DMS114 treated with DMSO at 0.1 percent for 48 hours (cell line): ENCODE measurements around the gene TAX1BP1.

Experiments
- DNase-seq: peaks from one replicate; lab custom pipeline; 2025; ENCODE audit not compliant: unreplicated experiment; lab: John Stamatoyannopoulos, UW

TAX1BP1 gene

DNA sequence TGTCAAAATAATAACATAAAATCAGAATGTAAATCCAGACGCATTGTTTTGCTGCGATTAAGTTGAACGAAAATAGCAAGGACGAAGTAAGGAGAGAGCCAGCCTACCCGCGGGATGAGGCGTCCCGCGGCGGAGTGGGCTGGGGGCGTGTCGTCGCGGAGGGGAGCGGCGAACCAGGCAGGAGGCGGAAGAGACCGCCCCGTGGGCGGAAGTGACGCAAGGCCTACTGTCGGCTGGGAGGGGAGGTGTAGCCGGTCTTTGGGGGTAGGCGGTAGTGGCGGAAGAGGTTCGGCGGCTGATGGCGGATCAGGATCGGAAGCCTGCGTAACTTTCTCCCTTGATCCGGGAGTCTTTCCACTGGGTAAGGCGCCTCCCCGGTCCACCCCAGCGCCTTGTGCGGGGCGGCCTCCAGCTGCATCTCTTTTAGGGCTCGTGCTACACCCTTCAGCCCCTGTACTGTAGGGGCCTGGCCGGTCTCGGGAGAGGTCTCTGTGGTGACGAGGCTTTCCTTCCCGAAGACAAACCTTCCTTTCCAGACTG, at the start of gene TAX1BP1:
Gene TAX1BP1 (plus strand): TSS at position 254 of the 540 bp plus-strand sequence. CDS start 8,363 bp downstream, outside the sequence.
- peak; percentile 90 for DNase-seq

DNA sequence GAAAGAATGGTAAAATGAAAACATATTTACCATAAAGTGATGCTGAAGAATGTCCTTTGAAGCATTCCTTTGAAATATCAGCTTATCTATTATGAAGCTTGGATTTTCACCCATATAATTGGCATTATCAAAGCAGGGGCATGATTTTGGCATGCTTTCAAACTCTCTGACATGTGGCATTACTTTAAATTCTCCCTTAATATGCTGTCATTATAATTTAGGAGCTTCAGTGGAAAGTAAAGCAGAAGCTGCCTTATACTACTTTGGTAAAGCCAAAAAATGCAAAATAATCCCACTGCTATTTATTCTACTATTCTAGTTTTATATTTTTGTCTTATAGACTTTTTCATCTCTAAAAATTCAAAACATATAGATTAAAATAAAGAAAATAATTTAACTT, 49.3 kb upstream of the TAX1BP1 start:
- no peak for DNase-seq

DNA sequence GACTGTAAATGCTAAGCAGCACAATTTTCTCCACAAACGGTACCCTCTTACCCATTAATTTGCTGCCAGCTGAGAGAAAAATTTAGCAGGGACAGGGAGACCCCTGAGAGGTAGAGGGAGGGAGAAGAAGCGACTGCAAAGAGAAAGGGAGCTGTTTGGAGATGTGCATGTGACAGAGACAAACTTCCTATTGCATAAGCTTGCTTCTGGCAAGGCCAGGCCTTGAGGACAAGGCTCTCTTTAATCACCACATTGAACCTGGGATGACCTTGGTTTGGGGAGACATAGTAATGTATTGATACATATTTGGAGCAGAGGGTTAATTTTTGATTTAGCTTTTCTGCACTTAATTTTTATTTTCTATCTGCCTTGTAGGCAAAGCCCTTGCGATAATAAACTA, 46.2 kb upstream of the TAX1BP1 start:
- DNase-seq, result no peak

DNA sequence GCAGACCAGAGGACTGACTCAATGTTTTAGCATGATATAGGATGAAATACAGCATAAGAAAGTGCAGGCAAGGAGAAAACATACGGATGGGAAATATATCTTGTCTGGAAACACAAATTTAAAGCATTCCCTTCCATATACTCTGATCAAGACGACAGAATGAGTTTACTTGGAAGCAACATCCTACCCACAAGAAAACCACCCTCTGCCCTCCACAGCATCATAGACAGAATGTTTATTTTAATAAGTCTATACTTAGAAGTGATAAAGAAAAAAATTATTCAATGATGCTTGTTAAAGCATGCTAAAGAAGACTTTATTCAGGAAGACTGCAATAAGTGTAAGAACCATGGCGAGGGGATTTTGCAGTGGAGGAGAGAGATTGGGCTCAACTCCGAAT, 44.9 kb upstream of the TAX1BP1 start:
- DNase-seq, result no peak

DNA sequence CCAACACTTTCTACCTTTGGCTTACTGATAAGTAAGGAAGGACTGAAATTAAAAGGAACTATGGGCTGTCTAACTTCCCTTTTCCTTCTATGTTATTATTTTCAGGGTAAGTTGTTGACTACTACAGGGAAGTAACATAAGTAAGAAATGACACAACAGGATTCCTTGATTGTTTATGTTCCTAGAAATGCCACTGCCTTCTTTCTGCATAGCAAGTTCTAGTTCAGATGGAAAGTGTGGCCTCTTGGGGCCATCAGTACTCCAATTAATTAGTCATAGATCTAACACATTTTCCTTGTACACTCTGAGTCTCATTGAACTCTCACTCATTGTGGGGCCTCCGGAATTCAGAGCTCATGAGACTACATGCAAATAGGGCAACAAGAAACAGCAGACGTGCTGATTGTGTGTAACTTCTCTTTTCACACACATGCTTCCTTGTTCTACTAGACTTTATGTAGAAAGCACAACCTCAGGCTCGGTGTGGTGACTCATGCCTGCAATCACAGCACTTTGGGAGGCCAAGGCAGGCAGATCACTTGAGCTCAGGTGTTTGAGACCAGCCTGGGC, 42.0 kb upstream of the TAX1BP1 start:
- DNase-seq, result no peak

DNA sequence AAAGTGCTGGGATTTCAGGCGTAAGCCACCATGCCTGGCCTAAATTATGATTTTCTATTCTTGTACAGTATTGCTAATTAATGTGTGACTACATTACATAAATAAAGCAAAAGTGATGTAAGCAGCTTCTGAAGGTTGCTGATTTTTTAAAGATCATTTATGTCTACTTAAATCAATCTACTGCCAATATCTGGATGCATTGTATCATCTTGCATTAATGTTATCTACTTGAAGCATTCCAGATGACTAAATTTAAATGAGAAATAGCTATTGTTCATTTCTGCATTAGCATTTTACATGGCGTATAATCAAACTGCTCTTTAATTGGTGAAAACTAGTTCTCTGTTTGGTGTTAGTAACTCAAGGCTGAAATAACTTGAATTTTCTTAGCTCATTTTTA, 40.2 kb upstream of the TAX1BP1 start:
- no peak for DNase-seq

DNA sequence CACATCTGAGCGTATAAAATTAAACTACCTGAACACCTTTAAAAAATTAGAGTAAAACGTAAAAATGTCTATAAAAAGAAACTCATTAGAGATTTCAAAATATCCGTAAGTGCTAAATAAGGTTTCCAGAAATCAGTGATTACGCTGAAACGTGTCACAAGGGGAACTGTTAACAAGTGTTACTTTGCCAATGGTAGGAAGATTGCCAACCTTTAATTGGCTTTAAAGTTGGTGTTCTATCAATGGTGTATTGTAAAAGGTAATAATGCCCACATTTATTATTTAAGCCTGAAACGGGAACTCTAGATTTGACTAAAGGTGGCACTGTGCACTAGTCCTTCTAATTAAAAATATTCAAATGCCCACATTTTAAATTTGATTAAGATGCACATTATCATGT, 39.5 kb upstream of the TAX1BP1 start:
- DNase-seq, result no peak

DNA sequence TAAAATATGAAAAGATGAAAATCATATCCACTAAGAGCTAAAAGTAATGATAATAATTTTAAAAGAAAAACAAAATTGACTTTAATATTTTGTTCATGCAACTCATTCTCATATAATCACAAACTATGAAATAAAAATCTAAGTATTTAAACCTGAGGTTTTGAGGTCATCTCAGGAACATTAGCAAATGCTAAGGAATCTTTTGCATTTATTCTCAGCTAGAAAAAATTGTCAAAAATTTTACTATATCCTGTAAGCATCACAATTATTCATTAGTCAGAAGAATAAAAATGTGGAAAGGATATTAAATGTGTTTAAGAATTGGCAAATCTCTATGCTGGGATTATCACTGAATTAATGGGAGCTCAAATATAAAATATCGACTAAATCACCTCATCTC, 36.8 kb upstream of the TAX1BP1 start:
- no peak for DNase-seq

DNA sequence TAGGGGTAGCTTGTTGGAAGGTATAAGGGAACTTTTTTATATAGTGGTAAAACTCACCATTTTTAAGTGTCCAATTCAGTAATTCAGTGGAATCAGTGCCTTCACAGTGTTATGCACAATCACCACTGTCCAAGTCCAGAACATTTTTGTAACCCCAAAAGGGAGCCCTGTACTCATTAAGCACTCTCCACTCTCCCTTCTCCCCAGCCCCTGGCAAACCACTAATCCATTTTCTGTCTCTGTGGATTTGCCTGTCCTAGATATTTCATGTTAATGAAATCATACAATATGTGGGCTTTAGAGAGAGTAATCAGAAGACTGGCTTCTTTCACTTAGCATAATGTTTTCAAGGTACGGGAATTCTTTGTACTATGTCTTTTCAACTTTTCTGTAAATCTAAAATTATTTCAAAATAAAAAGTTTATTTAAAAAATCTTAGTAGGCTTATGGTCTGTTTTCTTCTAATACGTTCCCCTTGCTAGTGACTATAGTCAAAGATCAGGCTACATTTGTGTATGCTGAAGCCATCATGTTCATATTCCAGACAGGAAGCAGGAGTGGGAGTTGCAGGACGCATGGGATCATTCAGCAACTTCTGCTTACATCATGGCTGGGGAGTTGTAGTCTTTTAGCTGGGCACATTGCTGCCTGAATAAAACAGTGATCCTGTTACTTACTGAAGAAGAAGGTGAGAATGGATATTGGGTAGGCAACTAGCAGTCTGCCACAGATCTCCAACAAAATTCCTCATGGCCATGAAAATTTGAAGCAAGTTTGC, 35.4 kb upstream of the TAX1BP1 start:
- no peak for DNase-seq

DNA sequence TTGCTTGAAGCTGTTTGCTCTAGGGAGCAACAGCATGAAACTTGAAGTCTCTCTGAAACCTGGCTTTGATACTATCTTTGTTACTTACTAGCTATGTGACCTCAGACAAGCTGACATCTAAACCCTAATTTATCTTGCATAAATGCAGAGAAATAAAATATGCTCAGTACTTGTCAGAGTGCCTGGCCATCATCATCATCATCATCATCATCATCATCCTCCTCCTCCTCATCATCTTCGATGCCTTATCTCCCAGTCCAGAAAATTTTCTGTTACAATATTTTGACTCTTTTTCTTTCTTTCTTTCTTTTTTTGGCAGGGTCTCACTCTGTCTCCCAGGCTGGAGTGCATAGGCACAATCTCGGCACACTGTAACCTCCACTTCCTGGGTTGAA, 34.8 kb upstream of the TAX1BP1 start:
- DNase-seq, result no peak

DNA sequence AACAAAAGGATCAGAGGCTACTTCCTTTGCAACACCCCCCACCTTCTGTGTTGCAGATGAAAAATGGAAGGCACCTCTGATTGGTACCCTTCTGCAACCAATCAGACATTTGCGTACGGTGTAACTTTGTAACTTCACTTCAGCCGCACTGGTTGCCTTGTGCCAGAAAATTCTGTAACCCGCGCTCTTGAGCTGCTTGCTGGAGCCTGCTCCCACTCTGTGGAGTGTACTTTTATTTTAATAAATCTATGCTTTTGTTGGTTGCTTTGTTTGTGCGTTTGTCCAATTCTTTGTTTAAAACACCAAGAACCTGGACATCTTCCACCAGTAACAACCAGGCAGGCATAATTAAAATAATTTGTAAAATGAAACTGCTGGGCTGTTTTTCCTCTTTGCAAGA, 31.5 kb upstream of the TAX1BP1 start:
- no peak for DNase-seq

DNA sequence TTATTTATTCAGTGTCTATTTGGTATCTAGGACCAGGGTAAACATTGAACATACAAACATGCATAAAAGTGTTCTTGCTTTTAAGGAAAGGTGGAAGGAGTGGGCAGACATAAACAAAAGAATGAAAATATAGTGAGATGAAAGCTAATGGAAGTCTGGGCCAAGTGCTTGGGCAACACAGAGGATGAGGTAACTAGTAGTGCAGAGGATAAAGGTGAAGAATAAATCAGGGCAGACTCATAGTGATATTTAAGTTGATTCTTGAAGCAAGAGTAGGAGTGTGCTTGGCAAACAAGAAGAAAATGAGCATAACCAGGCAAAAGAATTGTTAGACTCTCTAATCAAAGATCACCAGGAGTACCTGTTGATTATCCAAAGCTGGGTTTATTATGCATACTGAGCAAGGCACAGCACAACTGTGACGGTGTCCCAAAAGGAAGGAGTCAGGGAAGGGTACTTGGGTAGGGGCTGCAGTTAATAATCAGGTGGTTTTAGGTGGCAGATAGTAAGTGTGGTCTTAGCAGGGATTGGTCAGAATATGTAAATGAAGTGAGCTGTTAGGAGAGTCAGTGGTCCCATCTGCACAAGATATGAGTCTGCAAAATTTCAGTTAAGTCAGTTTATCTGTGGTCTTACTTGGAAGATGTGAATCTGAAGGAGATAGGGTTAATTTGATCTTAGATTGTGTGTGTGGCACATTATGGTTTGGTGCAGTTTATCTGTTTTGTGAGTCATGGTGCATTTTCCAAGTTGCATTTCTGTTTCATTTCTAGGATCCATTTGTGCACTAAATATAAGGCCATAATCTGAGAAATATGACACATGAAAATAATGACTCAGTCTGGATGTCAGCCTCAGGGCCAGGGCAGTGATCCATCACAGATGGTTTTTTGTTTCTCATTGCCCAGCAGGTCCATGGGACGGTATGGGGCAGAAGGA, 30.6 kb upstream of the TAX1BP1 start:
- DNase-seq, result no peak

DNA sequence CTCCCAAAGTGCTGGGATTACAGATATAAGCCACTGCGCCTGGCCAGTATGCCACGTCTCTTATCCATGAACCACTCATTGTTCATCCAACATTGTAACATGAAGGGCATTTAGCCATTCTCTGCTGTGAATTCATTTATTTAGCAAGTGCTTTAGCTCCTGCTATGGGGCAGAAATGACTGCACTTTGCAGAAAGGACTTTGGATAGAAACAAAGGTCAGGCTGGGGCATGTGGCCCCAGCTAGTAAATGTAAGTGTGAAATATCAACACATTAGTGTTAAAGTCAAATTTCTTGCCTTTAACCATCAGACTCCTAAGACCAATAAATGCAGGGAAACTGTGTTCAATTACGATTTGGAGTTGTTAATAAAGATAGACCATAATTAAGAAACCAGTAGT, 27.7 kb upstream of the TAX1BP1 start:
- DNase-seq, result no peak

DNA sequence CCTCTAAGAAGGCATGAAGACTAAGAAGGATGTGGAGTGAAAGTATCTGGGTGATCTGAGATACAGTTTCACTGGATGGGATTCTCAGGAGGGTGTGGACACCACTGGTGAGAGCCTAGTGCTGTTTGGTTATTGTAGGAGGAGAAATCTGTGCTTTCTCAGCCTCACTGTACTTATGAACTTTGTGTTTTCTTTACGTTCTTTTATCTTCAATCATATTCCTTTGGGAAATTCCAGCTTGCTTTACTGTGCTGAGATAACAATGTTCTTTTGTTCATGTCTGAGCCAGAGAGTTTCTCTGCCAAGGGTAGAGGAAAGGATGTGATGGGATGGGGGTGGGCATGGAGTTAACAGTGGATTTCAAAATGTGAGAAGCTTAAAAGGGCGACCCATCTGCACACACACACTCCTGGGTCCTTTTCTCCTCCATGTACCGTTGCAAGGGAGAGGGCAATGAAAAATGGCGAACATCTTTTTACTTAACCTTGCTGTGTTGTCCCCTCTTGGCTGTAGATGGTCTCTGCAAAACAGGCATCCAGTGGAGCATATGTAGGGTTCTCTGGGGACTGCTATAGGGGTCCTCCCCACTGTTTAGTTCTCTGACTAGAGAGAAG, 25.0 kb upstream of the TAX1BP1 start:
- DNase-seq, result no peak

DNA sequence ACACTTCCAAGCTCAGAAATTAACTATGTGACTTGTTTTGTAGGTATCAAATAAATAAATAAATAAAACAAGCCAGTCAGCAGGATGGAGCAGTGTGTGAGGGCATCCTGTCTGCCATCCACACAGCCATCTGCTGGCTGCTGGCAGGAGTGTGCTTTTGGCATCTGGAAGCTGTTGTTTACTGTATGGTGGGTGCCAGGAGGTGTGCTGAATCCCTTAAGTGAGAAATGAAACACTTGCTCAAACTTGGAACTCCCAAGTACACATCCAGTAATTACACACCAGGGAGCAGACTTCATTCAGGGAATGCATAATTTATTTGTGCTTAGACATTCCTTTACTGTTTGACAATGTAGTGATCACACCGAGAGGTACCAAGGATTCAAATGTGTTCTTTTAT, 16.9 kb upstream of the TAX1BP1 start:
- peak; percentile 23 for DNase-seq

DNA sequence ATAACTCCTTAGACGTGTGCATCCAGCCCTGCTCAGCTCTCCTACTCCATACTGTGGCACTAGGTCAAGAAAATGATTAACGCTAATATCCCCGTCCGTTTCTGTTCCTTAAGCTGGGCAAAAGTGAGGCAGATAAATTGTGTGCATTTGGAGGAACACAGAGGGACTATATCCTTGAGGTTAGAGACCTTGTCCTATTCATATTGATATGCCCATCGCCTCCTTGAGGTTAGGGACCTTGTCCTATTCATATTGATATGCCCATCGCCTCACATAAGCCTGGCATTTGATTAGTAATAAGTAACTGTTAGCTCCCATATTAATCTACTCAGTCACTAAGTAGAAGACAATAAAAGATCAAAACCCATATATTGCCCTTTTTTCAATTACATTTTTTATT, 12.9 kb upstream of the TAX1BP1 start:
- DNase-seq, result no peak

DNA sequence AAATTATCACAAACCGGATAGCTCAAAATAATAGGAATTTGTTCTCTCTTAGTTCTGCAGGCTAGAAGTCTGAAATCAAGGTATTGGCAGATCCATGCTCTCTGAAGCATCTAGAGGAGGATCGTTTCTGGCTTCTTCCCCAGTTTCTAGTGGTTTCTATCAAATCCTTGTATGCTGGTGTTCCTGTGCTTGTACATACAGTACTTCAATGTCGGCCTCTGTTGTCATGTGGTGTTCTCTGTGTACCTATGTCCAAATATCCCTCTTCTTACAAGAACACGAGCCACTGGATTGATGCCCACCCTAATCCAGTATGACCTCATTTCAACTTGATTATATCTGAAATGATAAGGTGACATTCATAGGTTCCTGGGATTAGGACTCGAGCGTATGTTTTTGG, 9.8 kb upstream of the TAX1BP1 start:
- DNase-seq, result no peak

DNA sequence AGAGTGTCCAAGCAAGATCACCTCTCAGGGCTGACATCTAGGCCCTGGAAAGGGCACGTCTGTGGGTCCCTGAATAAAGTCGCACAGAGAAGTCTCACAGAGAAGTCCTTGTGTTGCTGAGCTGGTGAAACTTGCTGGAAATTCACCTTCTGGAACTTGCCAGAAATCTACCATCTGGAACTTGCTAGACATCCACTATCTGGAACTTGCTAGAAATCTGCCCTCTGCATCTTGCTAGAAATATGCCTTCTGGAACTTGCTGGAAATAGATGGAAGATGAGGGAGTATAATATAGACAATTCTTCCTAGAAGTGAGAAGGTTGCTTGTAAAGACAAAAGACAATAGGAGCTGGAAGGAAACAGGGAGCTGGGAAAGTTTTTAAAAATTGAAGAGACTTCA, 5.4 kb upstream of the TAX1BP1 start:
- DNase-seq, result no peak

DNA sequence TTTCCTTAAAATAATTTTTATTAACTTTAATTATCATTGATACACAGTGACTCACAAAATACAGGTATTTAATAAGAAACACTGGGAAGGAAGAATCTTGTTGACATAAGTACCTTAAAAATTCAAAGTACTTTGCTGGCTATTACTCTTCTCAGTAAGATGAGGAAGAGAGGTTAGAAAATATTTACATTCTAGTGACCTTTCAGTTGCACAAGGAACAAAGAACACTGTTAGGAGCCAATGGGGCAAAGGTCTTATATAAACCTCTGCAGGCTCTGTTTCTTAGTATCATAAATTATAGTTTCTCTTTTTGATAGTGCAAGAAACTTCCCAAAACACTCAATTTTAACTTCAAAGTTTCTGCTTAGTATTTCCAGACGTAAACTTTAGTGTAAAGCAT, 4.8 kb upstream of the TAX1BP1 start:
- no peak for DNase-seq

DNA sequence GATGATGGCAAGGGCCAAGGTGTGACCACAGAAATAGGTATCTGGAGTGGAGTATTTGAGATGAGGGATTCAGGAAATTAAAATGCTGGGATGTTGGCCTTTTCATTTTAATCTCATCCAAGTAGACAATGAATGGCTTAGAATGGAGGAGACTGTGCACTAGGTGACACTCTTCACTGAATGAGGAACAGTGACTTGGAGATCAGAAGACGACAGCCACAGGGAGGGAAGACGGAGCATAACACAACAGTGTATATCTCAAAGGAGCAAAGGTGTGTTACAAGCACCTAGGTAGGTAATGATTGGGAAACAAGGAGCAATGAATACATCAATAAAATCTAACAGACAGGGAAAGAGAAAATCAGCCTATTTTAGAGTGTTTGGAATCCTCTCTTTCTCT, 4.1 kb upstream of the TAX1BP1 start:
- DNase-seq, result no peak

DNA sequence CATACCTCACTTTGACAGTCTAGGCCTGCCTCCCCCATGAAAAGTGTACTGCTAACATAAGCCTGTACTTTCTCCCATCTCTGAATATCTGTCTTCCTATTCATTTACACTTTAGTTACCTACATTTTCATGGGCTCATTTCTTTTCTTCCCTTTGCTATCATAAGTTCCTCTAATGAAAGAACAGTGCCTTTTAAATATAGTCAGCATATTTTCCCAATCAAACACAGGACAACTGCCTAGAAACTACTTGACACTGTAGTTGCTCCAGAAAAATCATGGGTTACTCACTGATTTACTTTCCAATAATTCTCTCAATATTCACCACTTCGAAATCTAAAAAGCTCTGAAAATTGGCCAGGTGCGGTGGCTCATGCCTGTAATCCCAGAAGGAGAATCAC, 2.8 kb upstream of the TAX1BP1 start:
- DNase-seq, result no peak
